ENCODE measurements around the gene SIK3. TPM values are rescaled to one million over a fixed set of nuclear protein-coding genes. Genes with fewer than 3 reads are reported as not detected.

SIK3 gene
- total RNA-seq, 2 experiments from 2014 or later: 22.8 to 24.0 TPM

GRCh38 chr11:117095284-117096161 is 2.7 kb downstream of the SIK3 start:
- H3K4me3 Mint-ChIP-seq: peak overlapping the region; percentile 91
- H3K27me3 Mint-ChIP-seq: no peaks in the 10 kb centered on the region
- no peak for DNase-seq
- H3K36me3 Mint-ChIP-seq: peaks cover 23% of the 10 kb centered on the region
- H3K4me1 Mint-ChIP-seq: peaks cover 65% of the 10 kb centered on the region
- H3K9me3 Mint-ChIP-seq: peaks cover 8% of the 10 kb centered on the region
- peak overlapping the region; percentile 84 for H3K27ac Mint-ChIP-seq

- Mint-ChIP-seq H3K27me3 (no peaks in the 10 kb centered on the region), H3K27ac (peak overlapping the region; percentile 59), H3K36me3 (peaks cover 31% of the 10 kb centered on the region), H3K4me3 (peak overlapping the region; percentile 91), H3K4me1 (peaks cover 72% of the 10 kb centered on the region), H3K9me3 (peaks cover 8% of the 10 kb centered on the region)
- DNase-seq: no peak
Measured at GRCh38 chr11:117094776-117095175, 3.5 kb downstream of the SIK3 start.

- Mint-ChIP-seq H3K4me1 (peaks cover 71% of the 10 kb centered on the region), H3K4me3 (peak overlapping the region; percentile 42), H3K9me3 (peaks cover 8% of the 10 kb centered on the region), H3K27ac (peak overlapping the region; percentile 71), H3K27me3 (no peaks in the 10 kb centered on the region), H3K36me3 (peaks cover 37% of the 10 kb centered on the region)
- DNase-seq: no peak
Measured at GRCh38 chr11:117092951-117093590, 5.2 kb downstream of the SIK3 start.

GRCh38 chr11:117091753-117092477 is 6.3 kb downstream of the SIK3 start:
- Mint-ChIP-seq H3K4me1 (peaks cover 75% of the 10 kb centered on the region), H3K27ac (peak overlapping the region; percentile 65), H3K9me3 (peaks cover 8% of the 10 kb centered on the region), H3K4me3 (no peak overlapping the region), H3K27me3 (no peaks in the 10 kb centered on the region), H3K36me3 (peaks cover 37% of the 10 kb centered on the region)
- DNase-seq: no peak

- Mint-ChIP-seq H3K27me3 (no peaks in the 10 kb centered on the region), H3K4me3 (no peak overlapping the region)
Measured at GRCh38 chr11:117090111-117090706, 8.0 kb downstream of the SIK3 start.

DNA sequence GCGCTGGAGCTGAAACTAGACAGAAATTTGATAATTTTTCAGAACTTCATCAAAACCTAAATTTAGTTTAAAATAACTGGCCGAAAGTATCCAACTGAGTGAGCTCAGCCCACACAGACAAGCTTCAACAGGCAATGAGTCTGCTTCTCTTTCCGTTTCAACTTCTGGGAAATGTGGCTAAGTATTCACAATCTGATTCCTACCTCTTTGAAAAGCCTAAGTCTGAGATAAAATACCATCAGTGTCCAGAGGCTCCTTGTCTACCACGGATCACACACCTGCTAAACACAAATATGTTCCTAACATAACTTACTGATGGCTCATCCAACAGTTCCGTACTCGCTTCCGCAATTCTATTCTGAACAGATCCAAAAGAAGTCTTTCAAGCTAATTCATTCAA is 8.5 kb downstream of the SIK3 start:
- peaks cover 62% of the 10 kb centered on the region for H3K4me1 Mint-ChIP-seq
- no peak overlapping the region for H3K4me3 Mint-ChIP-seq
- no peaks in the 10 kb centered on the region for H3K27me3 Mint-ChIP-seq
- peaks cover 8% of the 10 kb centered on the region for H3K9me3 Mint-ChIP-seq
- peaks cover 42% of the 10 kb centered on the region for H3K36me3 Mint-ChIP-seq
- no peak overlapping the region for H3K27ac Mint-ChIP-seq
- DNase-seq: no peak

More at GRCh38 chr11:117090111-117090706, 8.0 kb downstream of the SIK3 start:
- no peak for DNase-seq
- Mint-ChIP-seq H3K9me3 (peaks cover 8% of the 10 kb centered on the region), H3K27ac (peak overlapping the region; percentile 31), H3K36me3 (peaks cover 39% of the 10 kb centered on the region), H3K4me1 (peaks cover 63% of the 10 kb centered on the region)

- Mint-ChIP-seq H3K36me3 (peaks cover 35% of the 10 kb centered on the region), H3K27me3 (no peaks in the 10 kb centered on the region), H3K27ac (no peak overlapping the region), H3K4me3 (no peak overlapping the region), H3K9me3 (peaks cover 8% of the 10 kb centered on the region), H3K4me1 (peaks cover 57% of the 10 kb centered on the region)
- no peak for DNase-seq
Measured at GRCh38 chr11:117087446-117087845, 10.8 kb downstream of the SIK3 start.

DNA sequence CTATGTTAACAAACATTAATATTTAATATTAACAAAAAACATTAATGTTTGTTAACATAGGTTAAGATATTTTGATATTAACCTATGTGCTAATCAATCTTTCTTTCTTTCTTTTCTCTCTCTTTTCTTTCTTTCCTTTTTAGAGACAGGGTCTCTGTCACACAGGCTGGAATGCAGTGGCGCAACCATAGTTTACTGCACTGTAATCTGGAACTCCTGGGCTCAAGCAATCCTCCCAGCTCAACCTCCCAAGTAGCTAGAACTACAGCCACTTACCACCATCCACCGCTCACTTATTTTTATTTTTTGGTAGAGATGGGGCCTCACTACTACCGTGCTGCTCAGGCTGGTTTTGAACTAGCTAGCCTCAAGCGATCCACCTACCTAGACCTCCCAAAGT is 13.2 kb downstream of the SIK3 start:
- H3K36me3 Mint-ChIP-seq: peaks cover 22% of the 10 kb centered on the region
- DNase-seq: no peak
- peaks cover 53% of the 10 kb centered on the region for H3K4me1 Mint-ChIP-seq
- H3K27ac Mint-ChIP-seq: no peak overlapping the region
- no peak overlapping the region for H3K4me3 Mint-ChIP-seq
- no peaks in the 10 kb centered on the region for H3K9me3 Mint-ChIP-seq
- H3K27me3 Mint-ChIP-seq: no peaks in the 10 kb centered on the region

- H3K4me1 Mint-ChIP-seq: peaks cover 52% of the 10 kb centered on the region
- H3K27me3 Mint-ChIP-seq: no peaks in the 10 kb centered on the region
- no peak overlapping the region for H3K4me3 Mint-ChIP-seq
Measured at GRCh38 chr11:117083011-117083935, 15.0 kb downstream of the SIK3 start.

GRCh38 chr11:117081908-117082307 is 16.3 kb downstream of the SIK3 start:
- Mint-ChIP-seq H3K36me3 (peaks cover 13% of the 10 kb centered on the region), H3K4me1 (peaks cover 51% of the 10 kb centered on the region), H3K27me3 (no peaks in the 10 kb centered on the region), H3K27ac (no peak overlapping the region), H3K4me3 (no peak overlapping the region), H3K9me3 (no peaks in the 10 kb centered on the region)
- no peak for DNase-seq

More at GRCh38 chr11:117083011-117083935, 15.0 kb downstream of the SIK3 start:
- H3K36me3 Mint-ChIP-seq: peaks cover 16% of the 10 kb centered on the region
- no peaks in the 10 kb centered on the region for H3K9me3 Mint-ChIP-seq
- no peak for DNase-seq
- no peak overlapping the region for H3K27ac Mint-ChIP-seq

GRCh38 chr11:117080370-117080769 is 17.9 kb downstream of the SIK3 start:
- peaks cover 13% of the 10 kb centered on the region for H3K36me3 Mint-ChIP-seq
- no peaks in the 10 kb centered on the region for H3K9me3 Mint-ChIP-seq
- no peak overlapping the region for H3K4me3 Mint-ChIP-seq
- H3K27me3 Mint-ChIP-seq: no peaks in the 10 kb centered on the region
- H3K27ac Mint-ChIP-seq: no peak overlapping the region
- DNase-seq: no peak
- H3K4me1 Mint-ChIP-seq: peaks cover 52% of the 10 kb centered on the region

DNA sequence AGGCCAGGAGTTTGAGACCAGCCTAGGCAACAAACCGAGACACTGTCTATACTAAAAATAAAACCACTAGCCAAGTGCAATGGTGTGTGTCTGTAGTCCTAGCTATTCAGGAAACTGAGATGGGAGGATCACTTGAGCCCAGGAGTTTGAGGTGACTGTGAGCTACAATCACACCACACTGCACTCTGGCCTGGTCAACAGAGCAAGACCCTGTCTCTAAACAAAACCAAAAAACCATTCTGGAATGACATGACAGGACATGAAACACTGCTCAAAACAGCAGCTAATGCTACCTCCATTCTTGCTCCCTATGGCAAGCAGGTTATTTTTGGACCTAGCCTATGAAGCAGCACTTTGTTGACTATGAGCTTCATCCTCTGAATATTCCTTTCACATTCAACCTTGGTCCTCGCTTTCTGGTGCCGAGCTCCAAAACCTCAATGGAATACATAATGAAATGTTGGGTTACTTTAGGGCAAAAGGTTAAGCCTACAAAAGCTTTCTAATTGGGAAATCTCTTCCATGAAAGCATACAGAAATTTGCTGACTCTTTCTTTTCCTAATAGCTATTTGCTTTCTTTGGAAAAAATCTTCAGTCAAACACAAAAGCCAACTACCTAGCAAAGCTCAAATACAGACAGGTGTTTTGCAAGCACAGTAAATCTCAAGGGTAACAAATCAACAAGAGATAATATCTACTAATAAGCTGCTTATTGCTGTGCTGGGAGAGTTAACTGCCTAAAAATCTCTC is 21.1 kb downstream of the SIK3 start:
- Mint-ChIP-seq H3K36me3 (peaks cover 8% of the 10 kb centered on the region), H3K27ac (no peak overlapping the region), H3K4me1 (peaks cover 55% of the 10 kb centered on the region), H3K4me3 (no peak overlapping the region), H3K27me3 (no peaks in the 10 kb centered on the region), H3K9me3 (no peaks in the 10 kb centered on the region)
- DNase-seq: no peak

- Mint-ChIP-seq H3K27ac (no peak overlapping the region), H3K27me3 (no peaks in the 10 kb centered on the region), H3K4me1 (peaks cover 52% of the 10 kb centered on the region), H3K4me3 (no peak overlapping the region), H3K9me3 (no peaks in the 10 kb centered on the region), H3K36me3 (peaks cover 6% of the 10 kb centered on the region)
- no peak for DNase-seq
Measured at GRCh38 chr11:117075186-117075585, 23.0 kb downstream of the SIK3 start.

Measured in activated naive CD8-positive, alpha-beta T cell treated with anti-CD3 and anti-CD28 coated beads for 36 hours (primary cell).